Spleen (tissue), 11 donors: Measurements from ENCODE around the gene SLCO4C1. TPM values are rescaled to one million over a fixed set of nuclear protein-coding genes. Genes with fewer than 3 reads are reported as not detected.

Experiments
- DNase-seq: peaks from one replicate; pipeline ENCODE4 v3.0.0-alpha.2; 2020
- H3K27ac ChIP-seq, 8 donors: fragments of 200-600 bp; sonication (generic) in 7 of 8; 1 replicate in 4 of 8; 2 replicates in 4 of 8; pipeline versions ENCODE4 v1.5.0 to v1.8.0; 2016 to 2021; ENCODE audit warnings: inconsistent platforms in 4 of 8, mild to moderate bottlenecking in 4 of 8, moderate library complexity in 1 of 8
- H3K27me3 ChIP-seq, 7 donors: fragments of 200-600 bp; sonication (generic) in 6 of 7; replicated peaks in 1 of 7; 1 replicate in 4 of 7; 2 replicates in 3 of 7; pipeline versions ENCODE4 v1.5.0 to v1.8.0; 2016 to 2021; ENCODE audit warnings: inconsistent platforms in 3 of 7, mild to moderate bottlenecking in 1 of 7
- H3K36me3 ChIP-seq, 6 donors: fragments of 200-600 bp; sonication (generic) in 5 of 6; 1 replicate in 4 of 6; 2 replicates in 2 of 6; pipeline versions ENCODE4 v1.5.0 to v1.8.0; 2016 to 2021; ENCODE audit warnings: inconsistent platforms in 2 of 6
- H3K4me1 ChIP-seq, 6 donors: fragments of 200-600 bp; sonication (generic) in 5 of 6; 1 replicate in 3 of 6; 2 replicates in 3 of 6; pipeline versions ENCODE4 v1.5.0 to v1.8.0; 2016 to 2021; ENCODE audit warnings: inconsistent platforms in 3 of 6
- H3K4me3 ChIP-seq, 8 donors: fragments of 200-600 bp; sonication (generic) in 7 of 8; 1 replicate in 4 of 8; 2 replicates in 4 of 8; pipeline versions ENCODE4 v1.5.0 to v1.8.0; 2016 to 2021; ENCODE audit warnings: inconsistent platforms in 4 of 8, mild to moderate bottlenecking in 4 of 8, moderate library complexity in 2 of 8
- H3K9me3 ChIP-seq, 8 donors: fragments of 200-600 bp; sonication (generic) in 7 of 8; 1 replicate in 4 of 8; 2 replicates in 4 of 8; pipeline versions ENCODE4 v1.5.0 to v1.8.0; 2016 to 2021; ENCODE audit warnings: inconsistent platforms in 4 of 8
- CTCF ChIP-seq, 11 experiments: fragments of 200-600 bp in 7 of 11; fragments of 450-650 bp in 4 of 11; sonication (generic) in 4 of 11; IDR thresholded peaks in 8 of 11; conservative IDR thresholded peaks in 3 of 11; 1 replicate in 7 of 11; 2 replicates in 4 of 11; pipeline versions ENCODE4 v1.4.0 to v1.8.0; 2016 to 2021; ENCODE audit warnings: antibody characterized with exemption in 11 of 11, inconsistent platforms in 4 of 11, mild to moderate bottlenecking in 1 of 11
- POLR2A ChIP-seq, 3 donors: fragments of 450-650 bp; IDR thresholded peaks; one replicate each; pipeline ENCODE4 v1.5.1; 2017; ENCODE audit warnings: antibody characterized with exemption in 3 of 3, mild to moderate bottlenecking in 1 of 3
- POLR2AphosphoS5 ChIP-seq, 3 donors: sonication (generic); formaldehyde crosslinking; IDR thresholded peaks; one replicate each; pipeline ENCODE4 v1.5.1; 2017; ENCODE audit warnings: antibody characterized with exemption in 3 of 3
- WGBS, 5 donors: extraction: QIAGEN DNeasy Blood & Tissue Kit in 3 of 5; methylation state at CpG; one replicate each; pipeline versions ENCODE4 v1.1.5 to v1.1.7; 2013 to 2018; 5-methylcytosine and 5-hydroxymethylcytosine counted together
- intact Hi-C: fragments of 100-400 bp; cut with DNase I; formaldehyde crosslinking; loops from one replicate; pipeline ENCODE4 v1.15.0; 2023; ENCODE audit warnings: low total_unique reads
- polyA plus RNA-seq, 3 donors: library from polyadenylated mRNA; stranded (reverse); fragments of 200-250 nt; gene quantifications; one replicate each; pipeline ENCODE4 v1.2.1, GENCODE V29; 2013
- total RNA-seq, 7 donors: library from RNA; depleted of rRNA in 3 of 7; stranded (reverse); fragments of >200 nt in 3 of 7; fragmentation: NEBNext Ultra II Directional in 4 of 7; extraction: Animal tissue kit (Norgen Biotek cat#: 25700) in 4 of 7; gene quantifications; one replicate each; pipeline versions ENCODE4 v1.1.0 to v1.2.1, GENCODE V29; 2016 to 2021
- donor health status: healthy with polysubstance abuse.
- donor health status: DM: no; HTN: no; CAD: no; lungs with moderate emphysema.
- donor health status: DM: no; HTN: no; CAD: no.
- donor health status: Bipolar disorder and iron deficiency.
- donor health status: healthy.
- donor health status: DM: no; HTN: no; CAD: no.
- donor health status: DM: yes; HTN: yes; CAD: no.

The SLCO4C1 gene
- total and polyA plus RNA-seq, 10 donors: 0.06 to 6.6 (median 2.3) TPM

GRCh38 chr5:102283102-102283797, 12.8 kb downstream of the SLCO4C1 start:
- H3K27me3 ChIP-seq: no peaks in the 10 kb centered on the region
- peaks cover 0 to 58% (median 8%) of the 10 kb centered on the region in 6 donors for H3K4me1 ChIP-seq
- WGBS, 5 donors: 17 to 35% (median 23%) methylated on average over 2 of the region's 2 CpGs
- no peak for TF ChIP-seq POLR2A (IDR thresholded peaks at IDR 0.05)
- TF ChIP-seq POLR2AphosphoS5 (IDR thresholded peaks at IDR 0.05): no peak
- no peak for TF ChIP-seq CTCF (IDR thresholded peaks at IDR 0.05 in 8 of 11, conservative IDR thresholded peaks at IDR 0.05 in 3 of 11)
- no peaks in the 10 kb centered on the region for H3K9me3 ChIP-seq
- H3K36me3 ChIP-seq: no peaks in the 10 kb centered on the region
- intact Hi-C loops: no loop called here
- no peak for DNase-seq
- peak overlapping the region in 4 of 8 donors; percentile 22 to 71 (median 49) for H3K27ac ChIP-seq
- no peak overlapping the region for H3K4me3 ChIP-seq

GRCh38 chr5:102279711-102280110, 16.4 kb downstream of the SLCO4C1 start:
- Histone ChIP-seq H3K36me3 (no peaks in the 10 kb centered on the region), H3K27ac (peak overlapping the region in 1 of 8 donors; percentile 38), H3K4me3 (no peak overlapping the region), H3K4me1 (peaks cover 0 to 34% (median 3%) of the 10 kb centered on the region in 6 donors), H3K9me3 (no peaks in the 10 kb centered on the region), H3K27me3 (no peaks in the 10 kb centered on the region)
- no peak for DNase-seq
- intact Hi-C loops: no loop called here
- TF ChIP-seq POLR2AphosphoS5 (IDR thresholded peaks at IDR 0.05): no peak
- no peak for TF ChIP-seq CTCF (IDR thresholded peaks at IDR 0.05 in 8 of 11, conservative IDR thresholded peaks at IDR 0.05 in 3 of 11)
- no peak for TF ChIP-seq POLR2A (IDR thresholded peaks at IDR 0.05)
- 48 to 81% (median 65%) methylated on average over 1 of the region's 1 CpG for WGBS, 5 donors

- peaks cover 0 to 20% (median under 1%) of the 10 kb centered on the region in 6 donors for H3K4me1 ChIP-seq
- DNase-seq: no peak
- H3K9me3 ChIP-seq: no peaks in the 10 kb centered on the region
- intact Hi-C loops: no loop called here
- no peaks in the 10 kb centered on the region for H3K36me3 ChIP-seq
- H3K27me3 ChIP-seq: no peaks in the 10 kb centered on the region
- no peak overlapping the region for H3K4me3 ChIP-seq
- no peak for TF ChIP-seq POLR2A (IDR thresholded peaks at IDR 0.05)
- TF ChIP-seq POLR2AphosphoS5 (IDR thresholded peaks at IDR 0.05): no peak
- TF ChIP-seq CTCF (IDR thresholded peaks at IDR 0.05 in 8 of 11, conservative IDR thresholded peaks at IDR 0.05 in 3 of 11): no peak
- peak overlapping the region in 4 of 8 donors; percentile 27 to 74 (median 62) for H3K27ac ChIP-seq
- 42 to 69% (median 59%) methylated on average over 2 of the region's 2 CpGs for WGBS, 5 donors
Measured at GRCh38 chr5:102278231-102278630, 17.9 kb downstream of the SLCO4C1 start.

GRCh38 chr5:102277144-102277543, 18.9 kb downstream of the SLCO4C1 start:
- intact Hi-C loops: no loop called here

More at GRCh38 chr5:102277144-102277543, 18.9 kb downstream of the SLCO4C1 start:
- peak overlapping the region in 6 of 8 donors; percentile 27 to 74 (median 55) for H3K27ac ChIP-seq
- DNase-seq: no peak
- H3K4me1 ChIP-seq: peaks cover 0 to 13% (median 0%) of the 10 kb centered on the region in 6 donors
- H3K36me3 ChIP-seq: no peaks in the 10 kb centered on the region
- H3K27me3 ChIP-seq: no peaks in the 10 kb centered on the region
- WGBS, 5 donors: 45 to 87% (median 78%) methylated on average over 2 of the region's 2 CpGs
- TF ChIP-seq CTCF (IDR thresholded peaks at IDR 0.05 in 8 of 11, conservative IDR thresholded peaks at IDR 0.05 in 3 of 11) (no peak), POLR2AphosphoS5 (IDR thresholded peaks at IDR 0.05) (no peak), POLR2A (IDR thresholded peaks at IDR 0.05) (no peak)
- no peaks in the 10 kb centered on the region for H3K9me3 ChIP-seq
- no peak overlapping the region for H3K4me3 ChIP-seq
